Measurements from ENCODE around the gene NPAS4.

- TF ChIP-seq CTCF (IDR thresholded peaks at IDR 0.05; ENCODE audit: insufficient read depth, low read length, poor library complexity, severe bottlenecking) (no peak), EZH2phosphoT487 (conservative IDR thresholded peaks at IDR 0.05; ENCODE audit: low read length) (no peak)
Observed at GRCh38 chr11:66454247-66454646, 33.4 kb downstream of the NPAS4 start.
